ENCODE measurements around the gene SLC24A3.

GRCh38 chr20:19250346-19250745, 37.9 kb downstream of the SLC24A3 start:
- TF ChIP-seq, protein P1, sequence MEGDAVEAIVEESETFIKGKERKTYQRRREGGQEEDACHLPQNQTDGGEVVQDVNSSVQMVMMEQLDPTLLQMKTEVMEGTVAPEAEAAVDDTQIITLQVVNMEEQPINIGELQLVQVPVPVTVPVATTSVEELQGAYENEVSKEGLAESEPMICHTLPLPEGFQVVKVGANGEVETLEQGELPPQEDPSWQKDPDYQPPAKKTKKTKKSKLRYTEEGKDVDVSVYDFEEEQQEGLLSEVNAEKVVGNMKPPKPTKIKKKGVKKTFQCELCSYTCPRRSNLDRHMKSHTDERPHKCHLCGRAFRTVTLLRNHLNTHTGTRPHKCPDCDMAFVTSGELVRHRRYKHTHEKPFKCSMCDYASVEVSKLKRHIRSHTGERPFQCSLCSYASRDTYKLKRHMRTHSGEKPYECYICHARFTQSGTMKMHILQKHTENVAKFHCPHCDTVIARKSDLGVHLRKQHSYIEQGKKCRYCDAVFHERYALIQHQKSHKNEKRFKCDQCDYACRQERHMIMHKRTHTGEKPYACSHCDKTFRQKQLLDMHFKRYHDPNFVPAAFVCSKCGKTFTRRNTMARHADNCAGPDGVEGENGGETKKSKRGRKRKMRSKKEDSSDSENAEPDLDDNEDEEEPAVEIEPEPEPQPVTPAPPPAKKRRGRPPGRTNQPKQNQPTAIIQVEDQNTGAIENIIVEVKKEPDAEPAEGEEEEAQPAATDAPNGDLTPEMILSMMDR (IDR thresholded peaks at IDR 0.05; ENCODE audit: low read depth, low read length, poor library complexity, severe bottlenecking) = no peak
- TF ChIP-seq EZH2phosphoT487 (IDR thresholded peaks at IDR 0.05; ENCODE audit: borderline replicate concordance, low read length) = no peak

All from DOHH2 (cell line).